ENCODE results near the gene CD99.
A peak's percentile ranks its signal among the peaks of the same experiment; 100 is the strongest.
"Not testable (repeated sequence)": the region's sequence is repeated elsewhere in the genome, so short reads cannot be mapped to it uniquely, and the experiment has no call there.

The CD99 gene

GRCh38 chrX:2732649-2733048 is 41.6 kb downstream of the CD99 start:
- DNase-seq = no peak

DNA sequence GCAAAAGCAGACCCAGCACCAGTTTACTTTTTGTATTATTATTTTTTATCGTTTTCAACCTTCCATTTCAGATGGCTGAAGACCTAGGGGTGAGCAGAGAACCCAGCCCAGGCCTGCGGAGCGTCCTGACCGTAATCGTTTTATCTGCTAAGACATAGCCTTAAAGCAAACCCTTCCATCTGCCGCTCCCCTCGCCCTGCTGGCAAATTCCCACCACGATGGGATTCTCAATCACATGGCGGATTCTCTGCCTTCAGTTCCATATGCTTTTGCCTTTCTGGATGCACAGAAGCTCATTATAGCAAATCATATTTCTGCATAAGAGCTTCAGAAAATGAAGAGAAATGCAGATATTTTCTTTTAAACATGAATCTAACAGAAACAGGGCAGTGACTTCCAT is 42.2 kb downstream of the CD99 start:
- no peak for DNase-seq

- DNase-seq = no peak
These were observed 44.2 kb downstream of the CD99 start for GRCh38 chrX:2735270-2735669.

GRCh38 chrX:2740672-2741071 is 49.6 kb downstream of the CD99 start:
- no peak for DNase-seq

GRCh38 chrX:2741386-2741785 is 50.3 kb downstream of the CD99 start:
- DNase-seq = no peak

GRCh38 chrX:2746250-2746649 is 55.2 kb downstream of the CD99 start:
- not testable (repeated sequence) for DNase-seq

- DNase-seq = peak; percentile 13
These were observed 57.2 kb downstream of the CD99 start for GRCh38 chrX:2748171-2748814.

DNA sequence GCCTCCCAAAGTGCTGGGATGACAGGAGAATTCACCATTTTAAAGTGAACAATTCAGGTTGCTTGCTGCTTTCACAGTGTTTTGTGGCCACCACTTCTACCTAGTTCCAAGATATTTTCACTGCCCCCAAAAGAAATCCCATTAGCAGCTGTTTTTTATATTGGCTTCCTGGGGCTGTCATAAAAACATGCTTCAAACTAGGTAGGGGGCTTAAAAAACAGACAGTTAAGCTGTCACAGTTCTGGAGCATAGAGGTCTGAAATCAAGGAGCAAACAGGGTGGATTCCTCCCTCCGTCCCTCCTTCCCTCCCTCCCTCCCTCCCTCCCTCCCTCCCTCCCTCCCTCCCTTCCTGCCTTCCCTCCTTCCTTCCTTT is 57.7 kb downstream of the CD99 start:
- DNase-seq = no peak

- DNase-seq = peak; percentile 48
These were observed 60.2 kb downstream of the CD99 start for GRCh38 chrX:2751291-2751690.

DNA sequence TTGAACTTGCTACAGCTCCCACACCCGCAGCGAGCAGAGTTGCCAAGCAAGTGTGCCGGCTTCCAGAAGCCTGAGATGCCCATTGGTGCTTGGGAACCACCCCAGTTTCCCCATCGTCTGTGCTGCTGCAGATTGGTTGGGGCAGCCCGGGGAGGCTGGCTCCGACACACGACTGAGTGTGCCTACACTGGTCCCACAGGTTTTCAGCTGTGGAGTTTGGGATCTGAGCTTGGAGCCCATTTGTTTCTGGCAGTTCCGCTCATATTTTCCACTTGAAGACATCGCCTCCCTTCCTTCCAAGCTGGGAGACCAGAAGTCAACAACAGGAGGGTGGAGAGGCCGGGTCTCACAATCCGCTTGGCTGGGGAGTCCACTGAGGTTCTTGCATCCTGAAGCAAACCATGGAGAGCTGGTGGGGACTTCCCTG is 60.8 kb downstream of the CD99 start, which contains the start of gene XG:
Gene XG, plus strand, starts transcription at position 167 of the 427 bp plus-strand sequence. Its CDS starts 235 bp downstream, at position 402.
- not testable (repeated sequence) for DNase-seq

DNA sequence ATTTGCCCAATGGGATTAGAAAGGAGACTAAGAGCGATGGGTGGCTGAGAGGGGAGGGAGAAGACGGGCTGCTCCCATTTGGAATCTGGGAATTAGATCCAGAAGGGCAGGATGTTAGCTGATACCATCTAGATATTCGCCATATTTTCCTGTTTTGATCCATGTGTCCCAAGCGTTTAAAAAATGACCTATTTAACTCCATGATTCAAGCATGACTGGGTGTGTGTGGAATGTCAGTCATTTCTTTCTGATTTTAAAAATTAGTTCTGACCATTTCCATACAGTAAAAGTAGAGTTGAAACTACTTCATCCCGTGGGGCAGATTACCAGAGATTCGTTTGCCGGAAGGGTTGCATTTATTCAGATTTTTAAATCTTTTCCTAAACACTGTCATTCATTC is 61.3 kb downstream of the CD99 start:
- peak; percentile 68 for DNase-seq

DNA sequence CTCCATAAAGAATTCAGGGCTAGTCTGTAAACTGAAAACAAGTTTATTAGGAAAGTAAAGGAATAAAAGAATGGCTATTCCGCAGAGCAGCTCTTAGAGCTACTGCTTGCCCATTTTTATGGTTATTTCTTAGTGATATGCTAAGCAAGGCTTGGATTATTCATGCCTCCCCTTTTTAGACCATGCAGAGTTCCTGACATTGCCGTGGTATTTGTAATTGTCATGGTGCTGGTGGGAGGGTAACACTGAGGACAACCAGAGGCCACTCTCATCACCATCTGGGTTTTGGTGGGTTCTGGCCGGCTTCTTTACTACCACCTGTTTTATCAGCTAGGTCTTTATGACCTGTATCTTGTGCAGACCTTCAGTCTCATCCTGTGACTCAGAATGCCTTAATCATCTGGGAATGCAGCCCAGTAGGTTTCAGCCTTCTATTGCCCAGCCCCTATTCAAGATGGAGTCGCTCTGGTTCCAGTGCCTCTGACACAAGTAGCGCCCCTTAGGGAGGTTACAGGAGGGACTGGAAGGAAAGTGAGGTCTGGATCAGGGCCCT is 64.1 kb downstream of the CD99 start:
- DNase-seq = peak; percentile 15

- DNase-seq = no peak
These were observed 65.5 kb downstream of the CD99 start for GRCh38 chrX:2756548-2756947.

DNA sequence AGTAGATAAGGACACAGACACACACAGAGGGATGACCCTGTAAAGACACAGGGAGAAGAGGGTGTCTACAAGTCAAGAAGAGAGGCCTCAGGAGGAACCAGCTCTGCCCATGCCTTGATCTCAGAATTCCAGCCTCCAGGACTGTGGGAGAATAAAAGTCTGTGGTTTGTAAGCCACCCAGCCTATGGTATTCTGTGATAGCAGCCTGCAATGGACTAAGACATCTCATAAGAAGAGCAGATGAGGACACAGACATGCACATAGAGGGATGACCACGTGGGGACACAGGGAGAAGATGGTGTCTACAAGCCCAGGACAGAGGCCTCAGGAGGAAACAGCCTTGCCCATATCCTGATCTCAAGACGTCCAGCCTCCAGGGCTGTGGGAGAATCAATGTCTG is 70.2 kb downstream of the CD99 start:
- DNase-seq = no peak

GRCh38 chrX:2762671-2763070 is 71.6 kb downstream of the CD99 start:
- DNase-seq = not testable (repeated sequence)

GRCh38 chrX:2764766-2765548 is 73.9 kb downstream of the CD99 start:
- DNase-seq = not testable (repeated sequence)

GRCh38 chrX:2765549-2765830 is 74.4 kb downstream of the CD99 start:
- no peak for DNase-seq

DNA sequence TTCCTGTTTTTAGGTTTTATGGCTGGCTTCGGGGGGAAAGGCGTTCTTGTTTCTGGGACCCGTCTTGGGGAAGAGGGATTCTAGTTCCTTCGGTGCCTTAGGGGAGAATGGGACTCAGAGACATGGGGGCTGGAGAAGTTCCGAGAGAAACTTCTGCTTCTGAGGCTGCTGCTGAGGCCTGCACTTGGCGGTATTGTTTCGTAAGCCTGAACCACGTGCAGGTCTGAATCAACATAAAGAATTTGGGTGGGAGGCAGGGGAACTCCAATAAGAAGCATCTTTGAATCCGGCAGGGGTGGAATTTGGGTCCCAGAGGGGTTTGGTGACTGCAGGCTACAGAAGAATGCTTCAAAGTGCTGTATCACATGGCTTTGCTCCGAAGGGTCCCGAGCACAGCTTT is 75.8 kb downstream of the CD99 start:
- DNase-seq = peak; percentile 63

DNA sequence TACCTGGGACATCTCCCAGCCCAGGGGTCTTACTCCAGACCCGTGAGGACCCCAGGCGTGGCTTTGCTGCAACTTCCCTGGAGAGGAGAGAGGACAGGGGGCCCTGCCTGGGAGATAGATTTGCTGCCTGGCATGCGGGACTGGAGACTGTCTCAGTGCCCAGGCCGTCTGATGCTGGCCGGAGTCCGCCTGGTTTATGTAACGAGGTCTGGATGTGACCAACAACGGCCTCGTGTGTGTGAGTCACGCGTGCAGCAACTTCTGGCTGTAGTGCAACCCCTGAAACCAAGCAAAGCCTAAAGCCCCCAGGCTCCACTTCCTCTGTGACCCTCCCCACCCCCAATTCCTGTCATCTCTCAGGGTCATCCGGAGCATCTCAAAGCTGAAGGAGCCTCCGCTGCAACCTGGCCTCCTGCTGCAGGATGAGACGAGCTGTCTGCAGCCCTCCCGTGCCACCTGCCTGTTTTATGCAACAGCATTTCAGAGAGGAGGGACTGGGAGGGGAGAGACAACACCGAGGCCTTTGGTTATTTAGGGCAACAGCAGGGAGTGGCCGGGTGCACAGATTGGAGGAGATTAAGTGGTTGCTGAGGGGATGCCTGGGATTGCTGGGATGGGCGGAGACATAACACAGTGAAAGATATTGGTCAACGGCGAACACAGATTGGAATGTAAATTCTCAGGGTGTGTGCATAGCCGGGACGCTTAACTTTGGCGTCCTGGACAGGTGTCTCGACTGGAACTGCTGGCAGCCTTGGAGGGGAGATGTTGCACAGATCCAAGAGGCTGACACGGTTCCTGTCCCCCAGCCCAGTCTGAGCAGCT is 76.7 kb downstream of the CD99 start:
- no peak for DNase-seq

DNA sequence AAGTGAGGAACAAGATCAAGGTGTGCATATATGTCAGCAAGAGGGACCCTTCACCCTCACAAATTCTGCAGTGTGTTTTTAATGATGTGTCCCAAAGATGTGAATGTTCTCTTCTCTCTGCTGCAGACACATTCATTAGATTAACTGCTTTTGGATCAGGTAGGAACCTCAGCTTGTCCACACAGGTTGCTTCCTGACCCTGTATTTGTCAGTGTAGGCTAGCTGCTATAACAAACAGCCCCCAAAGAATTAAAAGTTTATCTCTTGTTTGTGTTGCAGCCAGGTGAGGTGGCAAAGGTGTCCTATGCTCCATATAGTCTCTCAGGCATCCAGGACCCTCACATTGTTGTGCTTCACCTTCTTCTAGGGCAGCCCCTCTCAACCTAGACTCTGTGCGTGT is 78.5 kb downstream of the CD99 start:
- DNase-seq = no peak

DNA sequence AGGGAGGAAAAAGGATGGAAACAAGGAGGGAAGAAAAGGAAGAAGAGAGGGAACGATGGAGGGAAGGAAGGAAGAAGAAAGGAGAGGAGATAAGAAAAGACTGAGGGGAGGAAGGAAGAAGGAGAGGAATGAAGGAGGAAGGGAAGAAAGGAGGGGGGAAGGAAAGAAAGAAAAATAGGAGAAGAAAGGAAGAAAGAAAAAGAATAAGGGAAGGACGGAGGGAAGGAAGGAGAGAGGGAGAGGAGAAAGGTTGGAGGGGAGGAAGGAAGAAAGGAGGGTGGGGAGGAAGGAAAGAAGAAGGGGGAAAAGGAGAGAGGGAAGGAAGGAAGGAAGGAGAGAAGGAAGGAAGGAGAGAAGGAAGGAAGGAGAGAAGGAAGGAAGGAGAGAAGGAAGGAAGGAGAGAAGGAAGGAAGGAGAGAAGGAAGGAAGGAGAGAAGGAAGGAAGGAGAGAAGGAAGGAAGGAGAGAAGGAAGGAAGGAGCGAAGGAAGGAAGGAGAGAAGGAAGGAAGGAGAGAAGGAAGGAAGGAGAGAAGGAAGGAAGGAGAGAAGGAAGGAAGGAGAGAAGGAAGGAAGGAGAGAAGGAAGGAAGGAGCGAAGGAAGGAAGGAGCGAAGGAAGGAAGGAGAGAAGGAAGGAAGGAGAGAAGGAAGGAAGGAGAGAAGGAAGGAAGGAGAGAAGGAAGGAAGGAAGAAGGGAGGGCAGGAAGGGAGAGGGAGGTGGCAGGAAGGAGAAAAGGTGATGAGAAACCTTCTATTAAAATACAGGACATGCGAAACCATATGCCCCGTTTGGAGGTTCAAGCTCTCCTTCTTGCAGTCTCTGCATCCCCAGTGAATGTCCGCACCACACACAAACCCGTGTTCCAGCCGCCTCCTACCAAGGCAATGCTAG is 82.3 kb downstream of the CD99 start:
- not testable (repeated sequence) for DNase-seq

DNA sequence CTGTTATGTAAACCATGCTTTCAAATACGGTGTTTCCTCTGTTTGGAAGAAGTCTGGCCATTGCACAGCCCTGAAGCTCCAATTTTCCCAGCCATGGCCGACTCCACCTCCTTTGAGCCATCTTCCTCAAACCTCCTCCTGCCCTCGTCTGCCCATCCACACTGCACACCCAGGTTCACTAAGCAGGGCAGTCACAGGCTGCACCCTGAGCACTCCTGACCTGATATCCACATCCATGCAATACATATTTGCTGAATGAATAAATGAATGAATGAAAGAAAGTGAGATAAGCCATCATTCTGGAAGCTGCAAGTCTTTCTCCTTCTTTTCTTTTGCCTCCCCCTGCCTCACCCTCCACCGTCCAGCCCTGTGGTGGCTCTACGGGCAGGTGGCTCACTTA is 83.0 kb downstream of the CD99 start:
- DNase-seq = no peak

All from fibroblast of skin of right quadriceps (primary cell).